Stimulated activated CD8-positive, alpha-beta memory T cell treated with anti-CD3 and anti-CD28 coated beads, Interleukin-15, amount 100 ng/mL, for 1 hour (primary cell): ENCODE measurements around the gene DPH6.

ENCODE experiments used
- DNase-seq: peaks from one replicate; pipeline ENCODE4 v3.0.0-alpha.2; 2020; ENCODE audit warnings: low read depth

Gene DPH6

GRCh38 chr15:35540885-35541284 lies 5.1 kb downstream of the DPH6 start:
- no peak for DNase-seq

GRCh38 chr15:35540021-35540420 lies 5.9 kb downstream of the DPH6 start:
- DNase-seq, result no peak

- DNase-seq, result no peak
These were observed 10.5 kb downstream of the DPH6 start for GRCh38 chr15:35535365-35535916.

- DNase-seq, result no peak
These were observed 12.5 kb downstream of the DPH6 start for GRCh38 chr15:35533130-35534110.

GRCh38 chr15:35530698-35531097 lies 15.3 kb downstream of the DPH6 start:
- no peak for DNase-seq

- DNase-seq, result no peak
These were observed 16.2 kb downstream of the DPH6 start for GRCh38 chr15:35529784-35530183.

- DNase-seq, result no peak
These were observed 23.9 kb downstream of the DPH6 start for GRCh38 chr15:35522061-35522460.

GRCh38 chr15:35519541-35520149 lies 26.3 kb downstream of the DPH6 start:
- no peak for DNase-seq

- DNase-seq, result no peak
These were observed 26.9 kb downstream of the DPH6 start for GRCh38 chr15:35519052-35519451.

GRCh38 chr15:35514759-35515158 lies 31.2 kb downstream of the DPH6 start:
- no peak for DNase-seq

- no peak for DNase-seq
These were observed 37.9 kb downstream of the DPH6 start for GRCh38 chr15:35507932-35508638.

- DNase-seq, result no peak
These were observed 39.6 kb downstream of the DPH6 start for GRCh38 chr15:35506272-35506870.

- DNase-seq, result no peak
These were observed 40.2 kb downstream of the DPH6 start for GRCh38 chr15:35505809-35506208.

GRCh38 chr15:35505141-35505540 lies 40.8 kb downstream of the DPH6 start:
- DNase-seq, result no peak

GRCh38 chr15:35499723-35500122 lies 46.2 kb downstream of the DPH6 start:
- DNase-seq, result no peak

GRCh38 chr15:35496585-35496984 lies 49.4 kb downstream of the DPH6 start:
- no peak for DNase-seq

- DNase-seq, result no peak
These were observed 50.9 kb downstream of the DPH6 start for GRCh38 chr15:35495080-35495479.

- no peak for DNase-seq
These were observed 54.0 kb downstream of the DPH6 start for GRCh38 chr15:35491999-35492398.

- no peak for DNase-seq
These were observed 54.8 kb downstream of the DPH6 start for GRCh38 chr15:35491173-35491572.

- no peak for DNase-seq
These were observed 55.5 kb downstream of the DPH6 start for GRCh38 chr15:35490511-35490910.

- DNase-seq, result no peak
These were observed 58.5 kb downstream of the DPH6 start for GRCh38 chr15:35487417-35487816.

GRCh38 chr15:35486296-35486695 lies 59.7 kb downstream of the DPH6 start:
- no peak for DNase-seq
